Measurements from ENCODE around the gene HELZ. TPM values are rescaled to one million over a fixed set of nuclear protein-coding genes. Genes with fewer than 3 reads are reported as not detected.

Gene HELZ
- total and polyA plus RNA-seq, 4 donors, result 5.5 to 175 (median 27.8) TPM

DNA sequence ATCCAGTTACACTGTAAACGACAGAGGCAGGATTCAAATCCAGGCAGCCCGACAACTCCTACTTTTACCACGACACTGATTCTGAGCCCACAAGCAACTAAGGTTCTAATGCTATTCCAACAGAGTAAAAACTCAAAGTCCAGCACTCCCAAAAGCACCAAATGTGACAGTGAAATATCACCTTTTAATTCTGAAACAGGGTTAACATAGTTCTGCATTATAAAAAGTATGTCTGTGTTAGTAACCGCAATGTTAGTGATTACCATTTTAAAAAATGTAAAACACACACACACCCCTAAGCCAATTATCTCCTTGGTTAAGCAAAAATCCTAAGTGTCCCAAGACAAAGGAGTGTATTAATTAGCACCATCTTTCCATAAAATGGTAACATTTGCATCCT lies 19.7 kb downstream of the HELZ start:
- H3K9me3 ChIP-seq (ENCODE audit: control insufficient read depth in 4 of 4, insufficient read depth in 3 of 4, low read length in 3 of 4), result no peaks in the 10 kb centered on the region
- H3K36me3 ChIP-seq (ENCODE audit: control insufficient read depth in 4 of 4, insufficient read depth in 4 of 4, low read length in 4 of 4), result peaks cover 0 to 10% (median 3%) of the 10 kb centered on the region in 4 donors
- DNase-seq (no peak), ATAC-seq (ENCODE audit: insufficient read depth, low FRiP score) (no peak)
- peaks cover 0 to 15% (median 2%) of the 10 kb centered on the region in 5 donors for H3K4me1 ChIP-seq (ENCODE audit: control insufficient read depth in 5 of 5, insufficient read depth in 5 of 5, low read length in 5 of 5)
- TF ChIP-seq, protein P1, sequence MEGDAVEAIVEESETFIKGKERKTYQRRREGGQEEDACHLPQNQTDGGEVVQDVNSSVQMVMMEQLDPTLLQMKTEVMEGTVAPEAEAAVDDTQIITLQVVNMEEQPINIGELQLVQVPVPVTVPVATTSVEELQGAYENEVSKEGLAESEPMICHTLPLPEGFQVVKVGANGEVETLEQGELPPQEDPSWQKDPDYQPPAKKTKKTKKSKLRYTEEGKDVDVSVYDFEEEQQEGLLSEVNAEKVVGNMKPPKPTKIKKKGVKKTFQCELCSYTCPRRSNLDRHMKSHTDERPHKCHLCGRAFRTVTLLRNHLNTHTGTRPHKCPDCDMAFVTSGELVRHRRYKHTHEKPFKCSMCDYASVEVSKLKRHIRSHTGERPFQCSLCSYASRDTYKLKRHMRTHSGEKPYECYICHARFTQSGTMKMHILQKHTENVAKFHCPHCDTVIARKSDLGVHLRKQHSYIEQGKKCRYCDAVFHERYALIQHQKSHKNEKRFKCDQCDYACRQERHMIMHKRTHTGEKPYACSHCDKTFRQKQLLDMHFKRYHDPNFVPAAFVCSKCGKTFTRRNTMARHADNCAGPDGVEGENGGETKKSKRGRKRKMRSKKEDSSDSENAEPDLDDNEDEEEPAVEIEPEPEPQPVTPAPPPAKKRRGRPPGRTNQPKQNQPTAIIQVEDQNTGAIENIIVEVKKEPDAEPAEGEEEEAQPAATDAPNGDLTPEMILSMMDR (IDR thresholded peaks at IDR 0.05; ENCODE audit: control extremely low read depth, extremely low read depth), result no peak
- no peak overlapping the region for H3K4me3 ChIP-seq
- no peak overlapping the region for H3K9ac ChIP-seq (ENCODE audit: insufficient read depth in 1 of 2, low read length in 2 of 2)
- no peak overlapping the region for H3K27ac ChIP-seq (ENCODE audit: low read depth in 1 of 2, low read length in 1 of 2)
- H3K27me3 ChIP-seq (ENCODE audit: control insufficient read depth in 3 of 3, insufficient read depth in 3 of 3, low read length in 2 of 3), result no peaks in the 10 kb centered on the region
- WGBS, 2 donors, result 91 to 95% methylated on average over 4 of the region's 4 CpGs

DNA sequence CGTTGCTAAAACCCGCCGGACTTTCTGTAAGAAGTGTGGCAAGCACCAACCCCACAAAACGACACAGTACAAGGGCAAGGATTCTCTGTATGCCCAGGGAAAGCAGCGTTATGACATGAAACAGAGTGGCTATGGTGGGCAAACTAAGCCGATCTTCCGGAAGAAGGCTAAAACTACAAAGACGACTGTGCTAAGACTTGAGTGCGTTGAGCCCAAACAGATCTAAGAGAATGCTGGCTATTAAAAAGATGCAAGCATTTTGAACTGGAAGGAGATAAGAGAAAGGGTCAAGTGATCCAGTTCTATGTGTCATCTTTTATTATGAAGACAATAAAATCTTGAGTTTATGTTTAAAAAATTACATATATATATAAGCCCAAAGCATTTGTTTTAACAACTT lies 20.3 kb downstream of the HELZ start:
- WGBS, 2 donors, result 96 to 97% methylated on average over 9 of the region's 9 CpGs

DNA sequence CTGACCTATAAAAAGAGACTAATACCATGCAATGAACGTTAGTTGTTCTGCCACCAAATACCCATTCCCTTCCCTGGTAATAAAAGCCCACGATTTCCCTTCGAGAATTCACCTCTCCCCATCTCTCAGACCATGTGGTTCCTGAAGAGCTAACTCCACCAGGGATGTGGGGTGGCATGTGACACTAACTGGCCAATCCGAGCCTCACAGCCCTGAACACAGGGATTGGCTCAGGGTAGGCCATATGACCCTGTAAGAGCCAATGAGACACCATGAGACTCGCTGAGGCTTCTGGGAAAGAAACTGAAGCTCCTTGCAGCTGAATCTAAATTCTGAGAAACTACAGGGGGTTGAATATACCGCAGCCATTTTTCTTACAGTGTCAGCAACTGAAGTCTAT lies 21.1 kb downstream of the HELZ start:
- H3K27ac ChIP-seq (ENCODE audit: low read depth in 1 of 2, low read length in 1 of 2), result no peak overlapping the region
- DNase-seq (no peak), ATAC-seq (ENCODE audit: insufficient read depth, low FRiP score) (no peak)
- H3K9ac ChIP-seq (ENCODE audit: insufficient read depth in 1 of 2, low read length in 2 of 2), result no peak overlapping the region
- peaks cover 0 to 10% (median 3%) of the 10 kb centered on the region in 4 donors for H3K36me3 ChIP-seq (ENCODE audit: control insufficient read depth in 4 of 4, insufficient read depth in 4 of 4, low read length in 4 of 4)
- 90 to 95% methylated on average over 6 of the region's 6 CpGs for WGBS, 2 donors
- H3K9me3 ChIP-seq (ENCODE audit: control insufficient read depth in 4 of 4, insufficient read depth in 3 of 4, low read length in 3 of 4), result no peaks in the 10 kb centered on the region
- no peak overlapping the region for H3K4me3 ChIP-seq
- H3K4me1 ChIP-seq (ENCODE audit: control insufficient read depth in 5 of 5, insufficient read depth in 5 of 5, low read length in 5 of 5), result peaks cover 0 to 15% (median 2%) of the 10 kb centered on the region in 5 donors
- TF ChIP-seq, protein P1 (IDR thresholded peaks at IDR 0.05; ENCODE audit: control extremely low read depth, extremely low read depth), result no peak
- H3K27me3 ChIP-seq (ENCODE audit: control insufficient read depth in 3 of 3, insufficient read depth in 3 of 3, low read length in 2 of 3), result no peaks in the 10 kb centered on the region

More for the DNA sequence above, 20.3 kb downstream of the HELZ start:
- DNase-seq (no peak), ATAC-seq (ENCODE audit: insufficient read depth, low FRiP score) (no peak)
- Histone ChIP-seq H3K27ac (ENCODE audit: low read depth in 1 of 2, low read length in 1 of 2) (no peak overlapping the region), H3K27me3 (ENCODE audit: control insufficient read depth in 3 of 3, insufficient read depth in 3 of 3, low read length in 2 of 3) (no peaks in the 10 kb centered on the region), H3K4me1 (ENCODE audit: control insufficient read depth in 5 of 5, insufficient read depth in 5 of 5, low read length in 5 of 5) (peaks cover 0 to 15% (median 2%) of the 10 kb centered on the region in 5 donors), H3K9me3 (ENCODE audit: control insufficient read depth in 4 of 4, insufficient read depth in 3 of 4, low read length in 3 of 4) (no peaks in the 10 kb centered on the region), H3K36me3 (ENCODE audit: control insufficient read depth in 4 of 4, insufficient read depth in 4 of 4, low read length in 4 of 4) (peaks cover 0 to 10% (median 3%) of the 10 kb centered on the region in 4 donors), H3K4me3 (no peak overlapping the region), H3K9ac (ENCODE audit: insufficient read depth in 1 of 2, low read length in 2 of 2) (no peak overlapping the region)
- TF ChIP-seq, protein P1 (IDR thresholded peaks at IDR 0.05; ENCODE audit: control extremely low read depth, extremely low read depth), result no peak

All from lung (tissue), 12 donors.